ENCODE measurements around the gene AEBP1.

GRCh38 chr7:44128721-44129582, 24.8 kb downstream of the AEBP1 start:
- no peak for TF ChIP-seq SIN3A (IDR thresholded peaks at IDR 0.05; ENCODE audit: borderline replicate concordance, insufficient read depth, low read length)
- no peak for TF ChIP-seq POLR2AphosphoS5 (IDR thresholded peaks at IDR 0.05; ENCODE audit: low read depth, low read length)
